Measurements from ENCODE around the gene TMPRSS4. TPM values are rescaled to one million over a fixed set of nuclear protein-coding genes. Genes with fewer than 3 reads are reported as not detected.
A peak's percentile ranks its signal among the peaks of the same experiment; 100 is the strongest.

TMPRSS4 gene
- total RNA-seq, 1 donor from 2014 or later = not detected

DNA sequence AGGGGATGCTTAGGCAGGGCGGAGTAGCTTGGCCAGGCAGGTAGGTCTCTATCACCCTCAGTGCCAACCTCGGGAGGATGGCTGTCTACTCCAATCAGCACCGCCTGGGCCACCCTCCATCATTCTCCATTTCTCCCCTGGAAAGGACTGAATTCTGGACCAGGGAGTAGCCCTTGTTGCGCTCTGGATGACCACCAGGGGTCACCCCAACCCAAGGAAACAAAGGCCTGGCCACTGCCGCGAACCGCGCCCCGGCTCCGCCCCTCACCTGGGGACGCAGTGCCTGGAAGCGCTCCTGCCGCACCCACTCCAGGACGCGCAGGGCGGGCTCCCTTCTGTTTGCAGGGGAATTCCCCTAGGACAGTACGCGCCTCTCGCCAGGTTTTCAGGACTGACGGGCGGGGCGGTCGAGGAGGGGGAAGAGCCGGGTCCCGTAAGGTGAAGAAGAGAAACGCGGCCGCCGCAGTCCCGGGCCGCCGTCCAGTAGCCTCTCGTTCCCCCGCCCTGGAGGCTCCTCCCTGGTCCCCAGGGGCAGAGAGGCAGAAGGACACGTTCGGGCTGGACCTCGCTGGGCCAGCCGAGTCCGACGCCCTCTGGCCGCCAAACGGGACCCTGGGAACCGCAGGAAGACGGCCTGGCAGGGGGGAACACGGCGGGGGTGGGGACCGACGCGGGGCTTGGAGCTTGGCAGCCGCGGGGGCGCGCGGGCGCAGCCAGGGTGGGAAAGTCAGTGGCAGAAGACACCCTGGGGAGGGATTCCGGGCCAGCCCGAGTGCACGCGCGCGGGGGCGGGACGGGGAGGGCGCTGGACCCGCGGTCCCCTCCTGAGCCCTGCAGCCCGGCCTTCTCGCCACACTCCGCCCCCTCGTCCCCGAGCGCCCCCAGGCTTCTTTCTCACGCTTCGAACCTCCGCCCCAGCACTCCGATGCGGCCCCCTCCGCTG lies 68.7 kb downstream of the TMPRSS4 start:
- Mint-ChIP-seq H3K4me1 (ENCODE audit: unreplicated experiment) (peaks cover 17% of the 10 kb centered on the region), H3K36me3 (ENCODE audit: low read depth, unreplicated experiment) (no peaks in the 10 kb centered on the region), H3K27ac (ENCODE audit: unreplicated experiment) (no peak overlapping the region), H3K27me3 (ENCODE audit: unreplicated experiment) (peaks cover 7% of the 10 kb centered on the region), H3K9me3 (ENCODE audit: unreplicated experiment) (no peaks in the 10 kb centered on the region), H3K4me3 (ENCODE audit: unreplicated experiment) (peak overlapping the region; percentile 87)
- TF ChIP-seq, protein P1, sequence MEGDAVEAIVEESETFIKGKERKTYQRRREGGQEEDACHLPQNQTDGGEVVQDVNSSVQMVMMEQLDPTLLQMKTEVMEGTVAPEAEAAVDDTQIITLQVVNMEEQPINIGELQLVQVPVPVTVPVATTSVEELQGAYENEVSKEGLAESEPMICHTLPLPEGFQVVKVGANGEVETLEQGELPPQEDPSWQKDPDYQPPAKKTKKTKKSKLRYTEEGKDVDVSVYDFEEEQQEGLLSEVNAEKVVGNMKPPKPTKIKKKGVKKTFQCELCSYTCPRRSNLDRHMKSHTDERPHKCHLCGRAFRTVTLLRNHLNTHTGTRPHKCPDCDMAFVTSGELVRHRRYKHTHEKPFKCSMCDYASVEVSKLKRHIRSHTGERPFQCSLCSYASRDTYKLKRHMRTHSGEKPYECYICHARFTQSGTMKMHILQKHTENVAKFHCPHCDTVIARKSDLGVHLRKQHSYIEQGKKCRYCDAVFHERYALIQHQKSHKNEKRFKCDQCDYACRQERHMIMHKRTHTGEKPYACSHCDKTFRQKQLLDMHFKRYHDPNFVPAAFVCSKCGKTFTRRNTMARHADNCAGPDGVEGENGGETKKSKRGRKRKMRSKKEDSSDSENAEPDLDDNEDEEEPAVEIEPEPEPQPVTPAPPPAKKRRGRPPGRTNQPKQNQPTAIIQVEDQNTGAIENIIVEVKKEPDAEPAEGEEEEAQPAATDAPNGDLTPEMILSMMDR (IDR thresholded peaks at IDR 0.05; ENCODE audit: unreplicated experiment) = peak; percentile 97
- peak; percentile 89 for DNase-seq (ENCODE audit: low spot score)

DNA sequence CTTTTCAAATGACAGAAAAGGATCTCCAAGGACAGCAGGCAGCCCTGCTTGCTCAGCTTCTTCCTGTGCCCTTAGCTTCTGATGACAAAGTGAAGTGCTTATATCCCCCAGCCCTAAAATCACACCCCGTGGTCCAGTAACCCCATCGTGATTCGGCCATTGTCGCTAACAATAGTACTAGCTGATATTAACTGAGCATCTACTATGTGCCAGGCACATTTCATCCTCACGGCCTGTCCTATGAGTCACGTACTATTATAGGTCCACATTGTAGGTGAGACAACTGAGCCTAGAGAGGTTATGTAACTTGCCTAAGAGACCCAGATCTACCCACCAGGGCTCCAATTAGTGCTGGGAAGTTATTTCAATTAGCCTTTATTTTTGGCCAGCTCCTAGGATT lies 69.7 kb downstream of the TMPRSS4 start:
- H3K9me3 Mint-ChIP-seq (ENCODE audit: unreplicated experiment) = no peaks in the 10 kb centered on the region
- H3K27ac Mint-ChIP-seq (ENCODE audit: unreplicated experiment) = no peak overlapping the region
- H3K27me3 Mint-ChIP-seq (ENCODE audit: unreplicated experiment) = peaks cover 11% of the 10 kb centered on the region
- DNase-seq (ENCODE audit: low spot score) = no peak
- H3K4me3 Mint-ChIP-seq (ENCODE audit: unreplicated experiment) = peak overlapping the region; percentile 87
- no peaks in the 10 kb centered on the region for H3K36me3 Mint-ChIP-seq (ENCODE audit: low read depth, unreplicated experiment)
- H3K4me1 Mint-ChIP-seq (ENCODE audit: unreplicated experiment) = peaks cover 17% of the 10 kb centered on the region
- TF ChIP-seq, protein P1 (IDR thresholded peaks at IDR 0.05; ENCODE audit: unreplicated experiment) = no peak

DNA sequence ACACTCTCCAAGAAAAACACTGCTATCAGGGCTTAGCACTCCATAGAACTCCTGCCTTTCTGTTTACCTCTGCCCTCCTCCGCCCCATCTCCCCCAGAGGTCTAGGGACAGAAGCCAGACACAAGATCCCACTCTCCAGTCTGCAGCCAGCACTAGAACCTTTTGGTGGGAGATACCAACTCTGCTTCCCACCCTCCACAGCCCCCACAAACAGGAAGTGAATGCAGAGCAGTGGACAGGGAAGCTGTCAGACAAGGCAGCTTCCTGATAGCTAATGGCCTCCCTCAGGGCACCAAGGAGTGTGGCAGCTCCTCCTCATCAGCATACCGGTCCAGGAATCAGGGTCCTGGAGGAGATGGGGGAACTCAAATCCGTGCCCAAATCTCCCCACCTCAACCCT lies 70.6 kb downstream of the TMPRSS4 start:
- Mint-ChIP-seq H3K36me3 (ENCODE audit: low read depth, unreplicated experiment) (no peaks in the 10 kb centered on the region), H3K4me1 (ENCODE audit: unreplicated experiment) (peaks cover 17% of the 10 kb centered on the region), H3K27me3 (ENCODE audit: unreplicated experiment) (peaks cover 11% of the 10 kb centered on the region), H3K27ac (ENCODE audit: unreplicated experiment) (peak overlapping the region; percentile 26), H3K4me3 (ENCODE audit: unreplicated experiment) (peak overlapping the region; percentile 27), H3K9me3 (ENCODE audit: unreplicated experiment) (no peaks in the 10 kb centered on the region)
- no peak for DNase-seq (ENCODE audit: low spot score)
- TF ChIP-seq, protein P1 (IDR thresholded peaks at IDR 0.05; ENCODE audit: unreplicated experiment) = no peak

DNA sequence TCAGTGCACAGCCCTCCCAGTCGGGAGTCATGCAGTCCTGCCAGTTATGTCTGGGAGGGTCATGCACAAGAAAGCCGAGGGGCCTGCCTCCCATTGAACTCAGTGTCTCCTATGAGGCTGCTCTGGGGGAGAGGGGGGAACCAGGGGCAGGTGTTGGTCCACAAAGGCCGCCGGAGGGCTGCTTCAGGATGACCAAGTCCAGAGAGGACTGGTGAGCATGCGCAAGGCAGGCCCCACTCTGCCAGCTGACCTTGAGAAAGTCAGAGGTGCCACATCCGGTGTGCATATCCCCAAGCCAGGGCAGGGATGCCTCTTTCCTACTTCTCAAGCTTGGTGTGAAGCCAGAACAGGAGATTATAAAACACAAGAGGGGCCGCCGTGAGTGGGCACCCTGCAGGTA lies 71.4 kb downstream of the TMPRSS4 start:
- Mint-ChIP-seq H3K36me3 (ENCODE audit: low read depth, unreplicated experiment) (no peaks in the 10 kb centered on the region), H3K27me3 (ENCODE audit: unreplicated experiment) (peaks cover 11% of the 10 kb centered on the region), H3K27ac (ENCODE audit: unreplicated experiment) (no peak overlapping the region), H3K4me1 (ENCODE audit: unreplicated experiment) (peaks cover 17% of the 10 kb centered on the region), H3K9me3 (ENCODE audit: unreplicated experiment) (no peaks in the 10 kb centered on the region), H3K4me3 (ENCODE audit: unreplicated experiment) (no peak overlapping the region)
- TF ChIP-seq, protein P1 (IDR thresholded peaks at IDR 0.05; ENCODE audit: unreplicated experiment) = no peak
- no peak for DNase-seq (ENCODE audit: low spot score)

DNA sequence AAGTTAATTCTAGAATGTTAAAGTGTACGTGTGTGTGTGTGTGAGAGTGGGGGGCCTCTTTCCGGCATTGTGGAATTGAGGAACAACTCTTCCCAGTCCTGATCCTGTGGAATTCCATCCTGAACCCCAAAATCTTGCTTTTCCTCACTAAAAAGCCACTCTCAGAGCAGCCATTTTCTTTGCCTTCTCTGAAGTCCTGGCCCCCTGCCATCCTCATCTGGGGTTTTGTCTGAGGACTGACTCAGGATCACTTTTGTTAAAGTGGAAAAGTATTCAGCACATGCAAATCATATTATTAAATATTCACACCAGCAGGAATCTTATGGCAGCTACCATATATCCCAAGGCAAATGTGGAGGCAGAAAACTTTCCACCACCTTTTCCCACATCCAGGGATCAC lies 72.0 kb downstream of the TMPRSS4 start:
- TF ChIP-seq, protein P1 (IDR thresholded peaks at IDR 0.05; ENCODE audit: unreplicated experiment) = no peak
- Mint-ChIP-seq H3K27ac (ENCODE audit: unreplicated experiment) (no peak overlapping the region), H3K4me3 (ENCODE audit: unreplicated experiment) (no peak overlapping the region), H3K36me3 (ENCODE audit: low read depth, unreplicated experiment) (no peaks in the 10 kb centered on the region), H3K27me3 (ENCODE audit: unreplicated experiment) (peaks cover 12% of the 10 kb centered on the region), H3K4me1 (ENCODE audit: unreplicated experiment) (peaks cover 17% of the 10 kb centered on the region), H3K9me3 (ENCODE audit: unreplicated experiment) (no peaks in the 10 kb centered on the region)
- DNase-seq (ENCODE audit: low spot score) = no peak

Measured in endothelial cell (in vitro differentiated cells).